Neural cell (in vitro differentiated cells): ENCODE data around the gene NCDN. TPM values are rescaled to one million over a fixed set of nuclear protein-coding genes. Genes with fewer than 3 reads are reported as not detected.
A peak's percentile ranks its signal among the peaks of the same experiment; 100 is the strongest.

Experiments used
- H2AFZ ChIP-seq: fragments of 200-600, 300-800 bp; sonication (generic), shearing (Covaris generic); 2 replicates; pipeline ENCODE4 v1.6.0; 2014; ENCODE audit warnings: low read depth, mild to moderate bottlenecking, antibody characterized with exemption, low read length, moderate library complexity
- H3F3A ChIP-seq: fragments of 200-600 bp; shearing (Covaris generic); 2 replicates; pipeline ENCODE4 v1.6.1; 2016; ENCODE audit warnings: mild to moderate bottlenecking, moderate library complexity, mixed read lengths, antibody characterized with exemption, low read length; ENCODE audit not compliant: insufficient read depth, poor library complexity, severe bottlenecking
- H3K27ac ChIP-seq: fragments of 200-600, 300-800 bp; sonication (generic), shearing (Covaris generic); 2 replicates; pipeline ENCODE4 v1.5.1; 2014; ENCODE audit warnings: mild to moderate bottlenecking, low read length, moderate library complexity
- H3K27me3 ChIP-seq: fragments of 300-800, 200-600 bp; sonication (generic), shearing (Covaris generic); 2 replicates; pipeline ENCODE4 v1.6.0; 2014; ENCODE audit warnings: mild to moderate bottlenecking, low read depth, low read length, moderate library complexity; ENCODE audit not compliant: insufficient read depth
- H3K36me3 ChIP-seq: fragments of 300-800, 200-600 bp; sonication (generic), shearing (Covaris generic); 2 replicates; pipeline ENCODE4 v1.5.1; 2014; ENCODE audit warnings: mild to moderate bottlenecking, antibody characterized with exemption, low read length, moderate library complexity; ENCODE audit not compliant: insufficient read depth
- H3K4me2 ChIP-seq: fragments of 300-800, 200-600 bp; sonication (generic), shearing (Covaris generic); 2 replicates; pipeline ENCODE4 v1.6.0; 2014; ENCODE audit warnings: mild to moderate bottlenecking, low read length
- H3K4me3 ChIP-seq: fragments of 300-800, 200-600 bp; sonication (generic), shearing (Covaris generic); 2 replicates; pipeline ENCODE4 v1.5.1; 2014; ENCODE audit warnings: mild to moderate bottlenecking, low read length, moderate library complexity
- H3K79me2 ChIP-seq: fragments of 200-600 bp; shearing (Covaris generic); replicated peaks from 2 replicates; pipeline ENCODE4 v1.6.0; 2014; ENCODE audit warnings: mild to moderate bottlenecking, low read length, moderate library complexity; ENCODE audit not compliant: insufficient read depth
- H3K9ac ChIP-seq: fragments of 300-800, 200-600 bp; sonication (generic), shearing (Covaris generic); 2 replicates; pipeline ENCODE4 v1.6.1; 2016; ENCODE audit warnings: mild to moderate bottlenecking, low read length, mixed read lengths
- H3K9me2 ChIP-seq: fragments of 200-600 bp; shearing (Covaris generic); 2 replicates; pipeline ENCODE4 v1.6.1; 2016; ENCODE audit warnings: mild to moderate bottlenecking, low read length, mixed read lengths; ENCODE audit not compliant: insufficient read depth
- H3K9me3 ChIP-seq: fragments of 200-600, 300-800 bp; sonication (generic), shearing (Covaris generic); 2 replicates; pipeline ENCODE4 v1.6.1; 2016; ENCODE audit warnings: mild to moderate bottlenecking, mixed run types, low read length, moderate library complexity, mixed read lengths
- H4K20me1 ChIP-seq: fragments of 200-600 bp; shearing (Covaris generic); 2 replicates; pipeline ENCODE4 v1.6.1; 2016; ENCODE audit warnings: mild to moderate bottlenecking, mixed run types; ENCODE audit not compliant: insufficient read depth
- EP300 ChIP-seq: fragments of 450-650 bp; conservative IDR thresholded peaks from 2 replicates; pipeline ENCODE4 v1.6.1; 2014; ENCODE audit warnings: antibody characterized with exemption, mild to moderate bottlenecking, moderate library complexity; ENCODE audit not compliant: poor library complexity, severe bottlenecking
- EZH2 ChIP-seq: fragments of 200-600, 300-800 bp; shearing (Covaris generic), sonication (generic); IDR thresholded peaks from 2 replicates; pipeline ENCODE4 v1.6.1; 2014; ENCODE audit warnings: antibody characterized with exemption, low read length, borderline replicate concordance, mild to moderate bottlenecking; ENCODE audit not compliant: insufficient read depth, poor library complexity, severe bottlenecking
- MXI1 ChIP-seq: fragments of 450-650 bp; conservative IDR thresholded peaks from 2 replicates; pipeline ENCODE4 v1.6.1; 2014; ENCODE audit warnings: antibody characterized with exemption, mild to moderate bottlenecking; ENCODE audit not compliant: poor library complexity, severe bottlenecking
- POLR2AphosphoS5 ChIP-seq: IDR thresholded peaks from 2 replicates; pipeline ENCODE4 v1.6.1; 2012
- RAD21 ChIP-seq: fragments of 450-650 bp; conservative IDR thresholded peaks from 2 replicates; pipeline ENCODE4 v1.6.1; 2014; ENCODE audit warnings: antibody characterized with exemption, mild to moderate bottlenecking, moderate library complexity
- SMC3 ChIP-seq: fragments of 450-650 bp; conservative IDR thresholded peaks from 2 replicates; pipeline ENCODE4 v1.6.1; 2014; ENCODE audit warnings: antibody characterized with exemption, mild to moderate bottlenecking, moderate library complexity; ENCODE audit not compliant: poor library complexity
- TAF1 ChIP-seq: IDR thresholded peaks from 2 replicates; pipeline ENCODE4 v1.6.1; 2012; ENCODE audit warnings: low read depth
- polyA plus RNA-seq: library from polyadenylated mRNA; depleted of rRNA; stranded (reverse); fragments of >200 nt; gene quantifications from 2 replicates; pipeline ENCODE4 v1.2.3, GENCODE V29; 2014
- TF ChIP-seq, protein P1 (sequence below): IDR thresholded peaks from 2 replicates; pipeline ENCODE4 v1.6.1; 2012; ENCODE audit warnings: borderline replicate concordance
- TF ChIP-seq, protein P2 (sequence below): fragments of 450-650 bp; IDR thresholded peaks from 2 replicates; pipeline ENCODE4 v1.5.1; 2014; ENCODE audit warnings: antibody characterized with exemption, mild to moderate bottlenecking, moderate library complexity; ENCODE audit not compliant: poor library complexity, severe bottlenecking

NCDN gene
- polyA plus RNA-seq, 1 donor from 2014 or later, result 66.1 TPM

DNA sequence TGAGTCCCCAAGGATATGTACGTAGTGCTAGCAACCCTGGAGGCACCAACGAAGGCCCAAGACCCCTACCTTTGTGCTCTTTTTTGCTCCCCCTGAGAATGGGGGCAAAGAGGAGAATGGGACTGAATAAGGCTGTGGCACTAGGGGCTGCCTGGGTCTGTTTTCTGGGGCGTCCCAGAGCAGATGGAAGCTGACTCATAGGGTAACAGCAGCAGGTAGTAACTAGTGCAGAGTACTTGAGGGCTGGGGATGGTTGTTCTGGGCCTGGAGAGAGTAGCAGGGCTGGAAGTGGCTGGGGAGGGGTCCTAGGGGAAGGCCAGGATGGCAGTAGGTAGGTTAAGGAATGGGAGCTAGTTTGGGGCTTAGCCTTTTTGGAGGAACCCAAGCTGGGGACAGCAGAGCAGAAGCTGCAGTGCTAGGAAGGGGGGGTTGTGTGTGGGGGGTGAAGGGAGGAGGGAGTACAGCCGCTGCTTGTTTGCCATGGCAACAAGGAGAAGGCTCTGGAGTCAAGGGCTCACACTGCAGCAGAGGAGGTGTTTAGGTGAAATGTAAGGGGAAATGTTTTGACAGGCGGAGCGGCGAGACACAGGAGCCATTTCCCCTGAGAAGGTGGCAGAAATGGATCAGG is 1.8 kb downstream of the NCDN start:
- Histone ChIP-seq H3K79me2 (peaks cover 18% of the 10 kb centered on the region), H3K9me2 (no peaks in the 10 kb centered on the region), H3K4me3 (peak overlapping the region; percentile 93), H3K9me3 (no peaks in the 10 kb centered on the region), H4K20me1 (no peaks in the 10 kb centered on the region), H2AFZ (no peak overlapping the region), H3K27ac (peak overlapping the region; percentile 91), H3K27me3 (no peaks in the 10 kb centered on the region), H3K9ac (peak overlapping the region; percentile 87), H3K4me2 (peak overlapping the region; percentile 63), H3K36me3 (no peaks in the 10 kb centered on the region), H3F3A (peaks cover 5% of the 10 kb centered on the region)
- TF ChIP-seq MXI1 (peak; percentile 11), POLR2AphosphoS5 (no peak)

GRCh38 chr1:35560256-35561225 is 2.9 kb downstream of the NCDN start:
- no peaks in the 10 kb centered on the region for H3K27me3 ChIP-seq
- peaks cover 5% of the 10 kb centered on the region for H3F3A ChIP-seq
- H2AFZ ChIP-seq, result no peak overlapping the region
- TF ChIP-seq EP300, result no peak
- TF ChIP-seq, protein P1, sequence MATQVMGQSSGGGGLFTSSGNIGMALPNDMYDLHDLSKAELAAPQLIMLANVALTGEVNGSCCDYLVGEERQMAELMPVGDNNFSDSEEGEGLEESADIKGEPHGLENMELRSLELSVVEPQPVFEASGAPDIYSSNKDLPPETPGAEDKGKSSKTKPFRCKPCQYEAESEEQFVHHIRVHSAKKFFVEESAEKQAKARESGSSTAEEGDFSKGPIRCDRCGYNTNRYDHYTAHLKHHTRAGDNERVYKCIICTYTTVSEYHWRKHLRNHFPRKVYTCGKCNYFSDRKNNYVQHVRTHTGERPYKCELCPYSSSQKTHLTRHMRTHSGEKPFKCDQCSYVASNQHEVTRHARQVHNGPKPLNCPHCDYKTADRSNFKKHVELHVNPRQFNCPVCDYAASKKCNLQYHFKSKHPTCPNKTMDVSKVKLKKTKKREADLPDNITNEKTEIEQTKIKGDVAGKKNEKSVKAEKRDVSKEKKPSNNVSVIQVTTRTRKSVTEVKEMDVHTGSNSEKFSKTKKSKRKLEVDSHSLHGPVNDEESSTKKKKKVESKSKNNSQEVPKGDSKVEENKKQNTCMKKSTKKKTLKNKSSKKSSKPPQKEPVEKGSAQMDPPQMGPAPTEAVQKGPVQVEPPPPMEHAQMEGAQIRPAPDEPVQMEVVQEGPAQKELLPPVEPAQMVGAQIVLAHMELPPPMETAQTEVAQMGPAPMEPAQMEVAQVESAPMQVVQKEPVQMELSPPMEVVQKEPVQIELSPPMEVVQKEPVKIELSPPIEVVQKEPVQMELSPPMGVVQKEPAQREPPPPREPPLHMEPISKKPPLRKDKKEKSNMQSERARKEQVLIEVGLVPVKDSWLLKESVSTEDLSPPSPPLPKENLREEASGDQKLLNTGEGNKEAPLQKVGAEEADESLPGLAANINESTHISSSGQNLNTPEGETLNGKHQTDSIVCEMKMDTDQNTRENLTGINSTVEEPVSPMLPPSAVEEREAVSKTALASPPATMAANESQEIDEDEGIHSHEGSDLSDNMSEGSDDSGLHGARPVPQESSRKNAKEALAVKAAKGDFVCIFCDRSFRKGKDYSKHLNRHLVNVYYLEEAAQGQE, result no peak
- TF ChIP-seq SMC3, result no peak
- TF ChIP-seq RAD21, result no peak
- no peak for TF ChIP-seq TAF1
- TF ChIP-seq POLR2AphosphoS5, result no peak
- TF ChIP-seq MXI1, result no peak
- TF ChIP-seq, protein P2, sequence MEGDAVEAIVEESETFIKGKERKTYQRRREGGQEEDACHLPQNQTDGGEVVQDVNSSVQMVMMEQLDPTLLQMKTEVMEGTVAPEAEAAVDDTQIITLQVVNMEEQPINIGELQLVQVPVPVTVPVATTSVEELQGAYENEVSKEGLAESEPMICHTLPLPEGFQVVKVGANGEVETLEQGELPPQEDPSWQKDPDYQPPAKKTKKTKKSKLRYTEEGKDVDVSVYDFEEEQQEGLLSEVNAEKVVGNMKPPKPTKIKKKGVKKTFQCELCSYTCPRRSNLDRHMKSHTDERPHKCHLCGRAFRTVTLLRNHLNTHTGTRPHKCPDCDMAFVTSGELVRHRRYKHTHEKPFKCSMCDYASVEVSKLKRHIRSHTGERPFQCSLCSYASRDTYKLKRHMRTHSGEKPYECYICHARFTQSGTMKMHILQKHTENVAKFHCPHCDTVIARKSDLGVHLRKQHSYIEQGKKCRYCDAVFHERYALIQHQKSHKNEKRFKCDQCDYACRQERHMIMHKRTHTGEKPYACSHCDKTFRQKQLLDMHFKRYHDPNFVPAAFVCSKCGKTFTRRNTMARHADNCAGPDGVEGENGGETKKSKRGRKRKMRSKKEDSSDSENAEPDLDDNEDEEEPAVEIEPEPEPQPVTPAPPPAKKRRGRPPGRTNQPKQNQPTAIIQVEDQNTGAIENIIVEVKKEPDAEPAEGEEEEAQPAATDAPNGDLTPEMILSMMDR, result no peak
- no peak for TF ChIP-seq EZH2
- peak overlapping the region; percentile 93 for H3K4me3 ChIP-seq
- no peak overlapping the region for H3K9ac ChIP-seq
- no peak overlapping the region for H3K27ac ChIP-seq
- no peaks in the 10 kb centered on the region for H3K36me3 ChIP-seq
- H3K4me2 ChIP-seq, result no peak overlapping the region
- no peaks in the 10 kb centered on the region for H4K20me1 ChIP-seq
- no peaks in the 10 kb centered on the region for H3K9me2 ChIP-seq
- H3K79me2 ChIP-seq, result peaks cover 15% of the 10 kb centered on the region
- H3K9me3 ChIP-seq, result no peaks in the 10 kb centered on the region
